Measurements from ENCODE around the gene SCN8A. TPM values are rescaled to one million over a fixed set of nuclear protein-coding genes. Genes with fewer than 3 reads are reported as not detected.

The SCN8A gene
- total and polyA plus RNA-seq, 9 donors: 0.24 to 1.2 (median 0.63) TPM

- Histone ChIP-seq H3K4me3 (ENCODE audit: low read length) (no peak overlapping the region), H3K9me3 (replicated peaks; ENCODE audit: control insufficient read depth, low read depth, low read length) (no peaks in the 10 kb centered on the region), H3K4me1 (ENCODE audit: control insufficient read depth, insufficient read depth, low read length) (no peaks in the 10 kb centered on the region), H3K36me3 (ENCODE audit: control insufficient read depth, insufficient read depth, low read length) (no peaks in the 10 kb centered on the region), H3K27me3 (ENCODE audit: control insufficient read depth, insufficient read depth, low read length) (no peaks in the 10 kb centered on the region), H3K27ac (ENCODE audit: low read length) (no peak overlapping the region)
- 76% methylated on average over 11 of the region's 11 CpGs for WGBS (ENCODE audit: insufficient coverage)
- no peak for DNase-seq
These were observed 71.7 kb downstream of the SCN8A start for GRCh38 chr12:51662728-51663154.

GRCh38 chr12:51663390-51663789 lies 72.4 kb downstream of the SCN8A start:
- H3K27ac ChIP-seq (ENCODE audit: low read length): no peak overlapping the region
- H3K4me3 ChIP-seq (ENCODE audit: low read length): no peak overlapping the region
- no peaks in the 10 kb centered on the region for H3K36me3 ChIP-seq (ENCODE audit: control insufficient read depth, insufficient read depth, low read length)
- no peaks in the 10 kb centered on the region for H3K27me3 ChIP-seq (ENCODE audit: control insufficient read depth, insufficient read depth, low read length)
- no peaks in the 10 kb centered on the region for H3K4me1 ChIP-seq (ENCODE audit: control insufficient read depth, insufficient read depth, low read length)
- DNase-seq: no peak
- no peaks in the 10 kb centered on the region for H3K9me3 ChIP-seq (replicated peaks; ENCODE audit: control insufficient read depth, low read depth, low read length)

- DNase-seq: no peak
- no peak overlapping the region for H3K4me3 ChIP-seq (ENCODE audit: low read length)
- no peaks in the 10 kb centered on the region for H3K9me3 ChIP-seq (replicated peaks; ENCODE audit: control insufficient read depth, low read depth, low read length)
- H3K36me3 ChIP-seq (ENCODE audit: control insufficient read depth, insufficient read depth, low read length): no peaks in the 10 kb centered on the region
- WGBS (ENCODE audit: insufficient coverage): 18% methylated on average over 3 of the region's 5 CpGs
- H3K27me3 ChIP-seq (ENCODE audit: control insufficient read depth, insufficient read depth, low read length): no peaks in the 10 kb centered on the region
- H3K4me1 ChIP-seq (ENCODE audit: control insufficient read depth, insufficient read depth, low read length): no peaks in the 10 kb centered on the region
- no peak overlapping the region for H3K27ac ChIP-seq (ENCODE audit: low read length)
These were observed 75.7 kb downstream of the SCN8A start for GRCh38 chr12:51666696-51667095.

- DNase-seq: no peak
- no CpG with 5 or more reads among the region's 2 CpGs for WGBS (ENCODE audit: insufficient coverage)
- H3K9me3 ChIP-seq (replicated peaks; ENCODE audit: control insufficient read depth, low read depth, low read length): no peaks in the 10 kb centered on the region
- H3K27ac ChIP-seq (ENCODE audit: low read length): no peak overlapping the region
- H3K4me1 ChIP-seq (ENCODE audit: control insufficient read depth, insufficient read depth, low read length): no peaks in the 10 kb centered on the region
- no peaks in the 10 kb centered on the region for H3K36me3 ChIP-seq (ENCODE audit: control insufficient read depth, insufficient read depth, low read length)
- H3K27me3 ChIP-seq (ENCODE audit: control insufficient read depth, insufficient read depth, low read length): no peaks in the 10 kb centered on the region
- H3K4me3 ChIP-seq (ENCODE audit: low read length): no peak overlapping the region
These were observed 76.2 kb downstream of the SCN8A start for GRCh38 chr12:51667269-51667668.

GRCh38 chr12:51669271-51669670 lies 78.2 kb downstream of the SCN8A start:
- no peak overlapping the region for H3K4me3 ChIP-seq (ENCODE audit: low read length)
- WGBS (ENCODE audit: insufficient coverage): no CpG with 5 or more reads among the region's 2 CpGs

GRCh38 chr12:51669996-51670395 lies 79.0 kb downstream of the SCN8A start:
- Histone ChIP-seq H3K9me3 (replicated peaks; ENCODE audit: control insufficient read depth, low read depth, low read length) (no peaks in the 10 kb centered on the region), H3K27me3 (ENCODE audit: control insufficient read depth, insufficient read depth, low read length) (no peaks in the 10 kb centered on the region), H3K36me3 (ENCODE audit: control insufficient read depth, insufficient read depth, low read length) (no peaks in the 10 kb centered on the region), H3K27ac (ENCODE audit: low read length) (no peak overlapping the region), H3K4me3 (ENCODE audit: low read length) (no peak overlapping the region), H3K4me1 (ENCODE audit: control insufficient read depth, insufficient read depth, low read length) (no peaks in the 10 kb centered on the region)
- WGBS (ENCODE audit: insufficient coverage): no CpG with 5 or more reads among the region's 1 CpG
- DNase-seq: no peak

More at GRCh38 chr12:51669271-51669670, 78.2 kb downstream of the SCN8A start:
- no peak overlapping the region for H3K27ac ChIP-seq (ENCODE audit: low read length)
- no peaks in the 10 kb centered on the region for H3K4me1 ChIP-seq (ENCODE audit: control insufficient read depth, insufficient read depth, low read length)
- no peaks in the 10 kb centered on the region for H3K9me3 ChIP-seq (replicated peaks; ENCODE audit: control insufficient read depth, low read depth, low read length)
- no peaks in the 10 kb centered on the region for H3K27me3 ChIP-seq (ENCODE audit: control insufficient read depth, insufficient read depth, low read length)
- H3K36me3 ChIP-seq (ENCODE audit: control insufficient read depth, insufficient read depth, low read length): no peaks in the 10 kb centered on the region
- no peak for DNase-seq

GRCh38 chr12:51672334-51672733 lies 81.3 kb downstream of the SCN8A start:
- H3K9me3 ChIP-seq (replicated peaks; ENCODE audit: control insufficient read depth, low read depth, low read length): no peaks in the 10 kb centered on the region
- no peaks in the 10 kb centered on the region for H3K36me3 ChIP-seq (ENCODE audit: control insufficient read depth, insufficient read depth, low read length)
- no peaks in the 10 kb centered on the region for H3K4me1 ChIP-seq (ENCODE audit: control insufficient read depth, insufficient read depth, low read length)
- DNase-seq: no peak
- no peak overlapping the region for H3K27ac ChIP-seq (ENCODE audit: low read length)
- no peaks in the 10 kb centered on the region for H3K27me3 ChIP-seq (ENCODE audit: control insufficient read depth, insufficient read depth, low read length)
- WGBS (ENCODE audit: insufficient coverage): 21% methylated on average over 1 of the region's 1 CpG
- H3K4me3 ChIP-seq (ENCODE audit: low read length): no peak overlapping the region

GRCh38 chr12:51675071-51675803 lies 84.2 kb downstream of the SCN8A start:
- 53% methylated on average over 8 of the region's 9 CpGs for WGBS (ENCODE audit: insufficient coverage)
- Histone ChIP-seq H3K4me1 (ENCODE audit: control insufficient read depth, insufficient read depth, low read length) (no peaks in the 10 kb centered on the region), H3K36me3 (ENCODE audit: control insufficient read depth, insufficient read depth, low read length) (no peaks in the 10 kb centered on the region), H3K27ac (ENCODE audit: low read length) (no peak overlapping the region), H3K4me3 (ENCODE audit: low read length) (no peak overlapping the region), H3K27me3 (ENCODE audit: control insufficient read depth, insufficient read depth, low read length) (no peaks in the 10 kb centered on the region), H3K9me3 (replicated peaks; ENCODE audit: control insufficient read depth, low read depth, low read length) (no peaks in the 10 kb centered on the region)
- no peak for DNase-seq

GRCh38 chr12:51676875-51677274 lies 85.8 kb downstream of the SCN8A start:
- no peaks in the 10 kb centered on the region for H3K36me3 ChIP-seq (ENCODE audit: control insufficient read depth, insufficient read depth, low read length)
- no peak overlapping the region for H3K27ac ChIP-seq (ENCODE audit: low read length)
- no peak for DNase-seq
- no peaks in the 10 kb centered on the region for H3K4me1 ChIP-seq (ENCODE audit: control insufficient read depth, insufficient read depth, low read length)
- H3K9me3 ChIP-seq (replicated peaks; ENCODE audit: control insufficient read depth, low read depth, low read length): no peaks in the 10 kb centered on the region
- no peak overlapping the region for H3K4me3 ChIP-seq (ENCODE audit: low read length)
- no CpG with 5 or more reads among the region's 2 CpGs for WGBS (ENCODE audit: insufficient coverage)
- no peaks in the 10 kb centered on the region for H3K27me3 ChIP-seq (ENCODE audit: control insufficient read depth, insufficient read depth, low read length)

- Histone ChIP-seq H3K27me3 (ENCODE audit: control insufficient read depth, insufficient read depth, low read length) (no peaks in the 10 kb centered on the region), H3K27ac (ENCODE audit: low read length) (no peak overlapping the region), H3K9me3 (replicated peaks; ENCODE audit: control insufficient read depth, low read depth, low read length) (no peaks in the 10 kb centered on the region), H3K4me1 (ENCODE audit: control insufficient read depth, insufficient read depth, low read length) (no peaks in the 10 kb centered on the region), H3K36me3 (ENCODE audit: control insufficient read depth, insufficient read depth, low read length) (no peaks in the 10 kb centered on the region), H3K4me3 (ENCODE audit: low read length) (no peak overlapping the region)
- no peak for DNase-seq
- WGBS (ENCODE audit: insufficient coverage): 33% methylated on average over 1 of the region's 7 CpGs
These were observed 86.4 kb downstream of the SCN8A start for GRCh38 chr12:51677284-51677968.

Data from muscle of leg (tissue), 11 donors.